Measurements from ENCODE around the gene ACTL8.

Gene ACTL8

GRCh38 chr1:17867470-17867869 lies 112.3 kb downstream of the ACTL8 start:
- no peaks in the 10 kb centered on the region for H3K9me3 ChIP-seq (replicated peaks; ENCODE audit: insufficient read depth, low read length)
- no peak overlapping the region for H3K9ac ChIP-seq (ENCODE audit: low read length)
- no peak for DNase-seq
- TF ChIP-seq EZH2phosphoT487 (IDR thresholded peaks at IDR 0.05; ENCODE audit: low read length): no peak
- H3K4me1 ChIP-seq (ENCODE audit: low read length): no peaks in the 10 kb centered on the region
- H3K4me3 ChIP-seq (ENCODE audit: low read length): no peak overlapping the region
- no peak overlapping the region for H3K4me2 ChIP-seq (ENCODE audit: low read depth, low read length)
- no peak overlapping the region for H2AFZ ChIP-seq (ENCODE audit: low read length)
- H3K27me3 ChIP-seq (replicated peaks; ENCODE audit: insufficient read depth, low read length): peaks cover 94% of the 10 kb centered on the region
- H3K79me2 ChIP-seq (ENCODE audit: low read length): no peaks in the 10 kb centered on the region
- no peak overlapping the region for H3K27ac ChIP-seq (ENCODE audit: low read length)
- no peaks in the 10 kb centered on the region for H3K36me3 ChIP-seq (replicated peaks; ENCODE audit: insufficient read depth, low read length)
- no peaks in the 10 kb centered on the region for H3F3A ChIP-seq (ENCODE audit: insufficient read depth, low read length)
- no peaks in the 10 kb centered on the region for H4K20me1 ChIP-seq (ENCODE audit: insufficient read depth, low read length)
- H3K9me2 ChIP-seq (replicated peaks; ENCODE audit: insufficient read depth, low read length): no peaks in the 10 kb centered on the region

DNA sequence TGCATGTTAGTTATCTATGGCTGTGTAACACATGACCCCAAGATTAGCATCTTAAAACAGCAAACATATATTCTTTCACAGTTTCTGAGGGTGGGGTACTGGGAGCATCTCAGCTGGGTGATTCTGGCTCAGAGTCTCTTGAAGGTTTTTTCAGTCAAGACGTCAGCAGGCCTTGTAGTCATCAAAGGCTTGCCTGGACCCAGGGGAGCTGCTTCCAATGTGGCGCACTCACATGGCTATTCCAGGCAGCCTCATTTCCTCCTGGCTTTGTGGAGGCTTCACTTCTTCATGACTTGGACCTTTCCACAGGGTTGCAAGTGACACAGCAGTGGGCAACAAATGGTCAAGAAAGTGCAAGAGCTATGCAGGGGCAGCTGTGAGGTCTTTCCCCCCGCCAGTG lies 114.7 kb downstream of the ACTL8 start:
- Histone ChIP-seq H3K27ac (ENCODE audit: low read length) (no peak overlapping the region), H3K9me3 (replicated peaks; ENCODE audit: insufficient read depth, low read length) (no peaks in the 10 kb centered on the region), H3F3A (ENCODE audit: insufficient read depth, low read length) (no peaks in the 10 kb centered on the region), H3K9ac (ENCODE audit: low read length) (no peak overlapping the region), H3K36me3 (replicated peaks; ENCODE audit: insufficient read depth, low read length) (no peaks in the 10 kb centered on the region), H2AFZ (ENCODE audit: low read length) (no peak overlapping the region), H3K27me3 (replicated peaks; ENCODE audit: insufficient read depth, low read length) (peaks cover 94% of the 10 kb centered on the region), H3K9me2 (replicated peaks; ENCODE audit: insufficient read depth, low read length) (no peaks in the 10 kb centered on the region), H3K4me3 (ENCODE audit: low read length) (no peak overlapping the region), H4K20me1 (ENCODE audit: insufficient read depth, low read length) (no peaks in the 10 kb centered on the region), H3K79me2 (ENCODE audit: low read length) (no peaks in the 10 kb centered on the region), H3K4me2 (ENCODE audit: low read depth, low read length) (no peak overlapping the region), H3K4me1 (ENCODE audit: low read length) (no peaks in the 10 kb centered on the region)
- no peak for DNase-seq
- TF ChIP-seq CTCF (IDR thresholded peaks at IDR 0.05; ENCODE audit: low read length): no peak
- TF ChIP-seq EZH2phosphoT487 (IDR thresholded peaks at IDR 0.05; ENCODE audit: low read length): no peak
- no peak for TF ChIP-seq EZH2 (optimal IDR thresholded peaks at IDR 0.05; ENCODE audit: low read depth, low read length)

DNA sequence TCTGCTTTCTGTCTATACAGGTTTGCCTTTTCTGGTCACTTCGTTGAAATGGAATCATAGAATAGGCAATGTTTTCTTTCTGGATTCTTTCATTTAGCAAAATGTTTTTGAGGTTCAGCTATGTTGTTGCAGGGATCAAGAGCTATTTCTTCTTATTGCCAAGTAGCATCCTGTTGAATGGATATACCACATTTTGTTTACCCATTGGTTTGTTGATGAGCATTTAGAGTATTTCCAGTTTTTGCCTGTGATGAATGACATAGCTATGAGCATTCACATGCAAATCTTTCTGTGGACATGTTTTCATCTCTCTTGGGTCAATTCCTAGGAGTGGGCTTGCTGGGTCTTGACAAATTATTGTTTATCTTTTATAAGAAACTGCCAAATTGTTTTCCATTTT lies 115.5 kb downstream of the ACTL8 start:
- H3K9me2 ChIP-seq (replicated peaks; ENCODE audit: insufficient read depth, low read length): no peaks in the 10 kb centered on the region
- H3K27me3 ChIP-seq (replicated peaks; ENCODE audit: insufficient read depth, low read length): peaks cover 94% of the 10 kb centered on the region
- no peak overlapping the region for H2AFZ ChIP-seq (ENCODE audit: low read length)
- no peak for DNase-seq
- no peaks in the 10 kb centered on the region for H3K79me2 ChIP-seq (ENCODE audit: low read length)
- no peak overlapping the region for H3K4me2 ChIP-seq (ENCODE audit: low read depth, low read length)
- no peaks in the 10 kb centered on the region for H3K4me1 ChIP-seq (ENCODE audit: low read length)
- H3K9ac ChIP-seq (ENCODE audit: low read length): no peak overlapping the region
- no peak overlapping the region for H3K4me3 ChIP-seq (ENCODE audit: low read length)
- TF ChIP-seq CTCF (IDR thresholded peaks at IDR 0.05; ENCODE audit: low read length): no peak
- TF ChIP-seq EZH2phosphoT487 (IDR thresholded peaks at IDR 0.05; ENCODE audit: low read length): no peak
- TF ChIP-seq EZH2 (optimal IDR thresholded peaks at IDR 0.05; ENCODE audit: low read depth, low read length): no peak
- H4K20me1 ChIP-seq (ENCODE audit: insufficient read depth, low read length): no peaks in the 10 kb centered on the region
- H3K36me3 ChIP-seq (replicated peaks; ENCODE audit: insufficient read depth, low read length): no peaks in the 10 kb centered on the region
- no peaks in the 10 kb centered on the region for H3F3A ChIP-seq (ENCODE audit: insufficient read depth, low read length)
- no peaks in the 10 kb centered on the region for H3K9me3 ChIP-seq (replicated peaks; ENCODE audit: insufficient read depth, low read length)
- H3K27ac ChIP-seq (ENCODE audit: low read length): no peak overlapping the region

- H3K4me2 ChIP-seq (ENCODE audit: low read depth, low read length): no peak overlapping the region
These were observed 118.0 kb downstream of the ACTL8 start for GRCh38 chr1:17873007-17873675.

More at GRCh38 chr1:17873007-17873675, 118.0 kb downstream of the ACTL8 start:
- Histone ChIP-seq H3K36me3 (replicated peaks; ENCODE audit: insufficient read depth, low read length) (no peaks in the 10 kb centered on the region), H3F3A (ENCODE audit: insufficient read depth, low read length) (no peaks in the 10 kb centered on the region), H3K27ac (ENCODE audit: low read length) (no peak overlapping the region), H3K9me3 (replicated peaks; ENCODE audit: insufficient read depth, low read length) (no peaks in the 10 kb centered on the region), H3K4me3 (ENCODE audit: low read length) (no peak overlapping the region), H3K9ac (ENCODE audit: low read length) (no peak overlapping the region), H3K9me2 (replicated peaks; ENCODE audit: insufficient read depth, low read length) (no peaks in the 10 kb centered on the region), H3K27me3 (replicated peaks; ENCODE audit: insufficient read depth, low read length) (peaks cover 93% of the 10 kb centered on the region), H3K4me1 (ENCODE audit: low read length) (no peaks in the 10 kb centered on the region), H3K79me2 (ENCODE audit: low read length) (no peaks in the 10 kb centered on the region), H2AFZ (ENCODE audit: low read length) (no peak overlapping the region), H4K20me1 (ENCODE audit: insufficient read depth, low read length) (no peaks in the 10 kb centered on the region)
- no peak for DNase-seq
- TF ChIP-seq EZH2phosphoT487 (IDR thresholded peaks at IDR 0.05; ENCODE audit: low read length): no peak
- TF ChIP-seq EZH2 (optimal IDR thresholded peaks at IDR 0.05; ENCODE audit: low read depth, low read length): no peak
- no peak for TF ChIP-seq CTCF (IDR thresholded peaks at IDR 0.05; ENCODE audit: low read length)
